Measurements from ENCODE around the gene TAOK1.

The TAOK1 gene

DNA sequence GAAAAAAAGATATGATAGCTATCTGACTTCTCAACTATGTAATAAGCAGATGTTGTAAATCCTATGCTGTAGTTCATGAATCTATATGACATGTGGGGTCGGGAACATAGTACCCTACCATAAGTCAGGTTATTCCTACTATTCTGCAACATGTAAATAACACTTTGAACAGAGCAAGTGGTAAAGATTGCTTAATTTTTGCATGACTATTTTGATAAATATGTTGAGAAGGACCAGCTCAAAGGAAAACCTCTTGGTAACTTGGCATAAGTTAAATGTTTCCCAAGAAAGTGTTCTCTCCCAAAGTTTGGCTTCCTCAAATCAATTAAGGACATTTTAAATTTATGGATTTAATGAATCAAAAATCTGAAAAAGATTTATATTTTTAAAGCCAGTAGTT lies 114.5 kb downstream of the TAOK1 start:
- no peak overlapping the region for H3K4me3 ChIP-seq (ENCODE audit: low read depth, low read length)
- TF ChIP-seq, protein P1, sequence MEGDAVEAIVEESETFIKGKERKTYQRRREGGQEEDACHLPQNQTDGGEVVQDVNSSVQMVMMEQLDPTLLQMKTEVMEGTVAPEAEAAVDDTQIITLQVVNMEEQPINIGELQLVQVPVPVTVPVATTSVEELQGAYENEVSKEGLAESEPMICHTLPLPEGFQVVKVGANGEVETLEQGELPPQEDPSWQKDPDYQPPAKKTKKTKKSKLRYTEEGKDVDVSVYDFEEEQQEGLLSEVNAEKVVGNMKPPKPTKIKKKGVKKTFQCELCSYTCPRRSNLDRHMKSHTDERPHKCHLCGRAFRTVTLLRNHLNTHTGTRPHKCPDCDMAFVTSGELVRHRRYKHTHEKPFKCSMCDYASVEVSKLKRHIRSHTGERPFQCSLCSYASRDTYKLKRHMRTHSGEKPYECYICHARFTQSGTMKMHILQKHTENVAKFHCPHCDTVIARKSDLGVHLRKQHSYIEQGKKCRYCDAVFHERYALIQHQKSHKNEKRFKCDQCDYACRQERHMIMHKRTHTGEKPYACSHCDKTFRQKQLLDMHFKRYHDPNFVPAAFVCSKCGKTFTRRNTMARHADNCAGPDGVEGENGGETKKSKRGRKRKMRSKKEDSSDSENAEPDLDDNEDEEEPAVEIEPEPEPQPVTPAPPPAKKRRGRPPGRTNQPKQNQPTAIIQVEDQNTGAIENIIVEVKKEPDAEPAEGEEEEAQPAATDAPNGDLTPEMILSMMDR (IDR thresholded peaks at IDR 0.05; ENCODE audit: borderline replicate concordance, insufficient read depth, low read depth, low read length): no peak

DNA sequence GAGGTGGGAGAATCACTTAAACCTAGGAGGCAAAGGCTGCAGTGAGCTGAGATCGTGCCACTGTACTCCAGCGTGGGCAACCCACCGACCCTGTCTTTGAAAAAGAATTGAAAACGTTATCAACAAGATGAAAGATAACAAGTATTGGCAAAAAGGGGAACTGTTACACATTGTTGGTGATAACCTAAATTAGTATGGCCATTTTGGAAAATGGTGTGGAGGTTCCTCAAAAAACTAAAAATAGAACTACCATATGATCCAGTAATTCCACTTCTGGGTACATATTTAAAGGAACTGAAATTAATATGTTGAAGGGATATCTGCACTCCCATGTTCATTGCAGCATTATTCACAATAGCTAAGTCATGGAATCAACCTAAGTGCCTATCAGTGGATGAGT lies 115.7 kb downstream of the TAOK1 start:
- no peak overlapping the region for H3K4me3 ChIP-seq (ENCODE audit: low read depth, low read length)
- TF ChIP-seq, protein P1 (IDR thresholded peaks at IDR 0.05; ENCODE audit: borderline replicate concordance, insufficient read depth, low read depth, low read length): no peak

DNA sequence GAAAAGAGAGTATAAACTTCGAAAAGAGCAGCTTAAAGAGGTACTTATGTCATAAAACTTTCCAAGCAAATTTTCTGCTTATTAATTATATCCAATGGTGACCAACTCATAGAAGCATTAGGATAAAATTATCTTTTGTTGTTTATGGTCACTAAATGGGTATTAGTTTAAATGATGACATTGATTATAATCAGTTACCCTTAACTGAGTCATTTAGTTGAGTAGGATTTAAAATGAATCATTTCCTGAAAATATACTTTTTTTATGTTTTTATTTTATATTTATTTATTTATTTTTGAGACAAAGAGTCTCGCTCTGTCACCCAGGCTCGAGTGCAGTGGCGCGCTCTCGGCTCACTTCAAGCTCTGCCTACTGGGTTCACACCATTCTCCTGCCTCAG lies 120.8 kb downstream of the TAOK1 start:
- TF ChIP-seq, protein P1 (IDR thresholded peaks at IDR 0.05; ENCODE audit: borderline replicate concordance, insufficient read depth, low read depth, low read length): no peak
- H3K4me3 ChIP-seq (ENCODE audit: low read depth, low read length): no peak overlapping the region

GRCh38 chr17:29514792-29515191 lies 124.6 kb downstream of the TAOK1 start:
- no peak overlapping the region for H3K4me3 ChIP-seq (ENCODE audit: low read depth, low read length)
- TF ChIP-seq, protein P1 (IDR thresholded peaks at IDR 0.05; ENCODE audit: borderline replicate concordance, insufficient read depth, low read depth, low read length): no peak

- H3K4me3 ChIP-seq (ENCODE audit: low read depth, low read length): no peak overlapping the region
- TF ChIP-seq, protein P1 (IDR thresholded peaks at IDR 0.05; ENCODE audit: borderline replicate concordance, insufficient read depth, low read depth, low read length): no peak
Observed at GRCh38 chr17:29518359-29518758, 128.2 kb downstream of the TAOK1 start.

DNA sequence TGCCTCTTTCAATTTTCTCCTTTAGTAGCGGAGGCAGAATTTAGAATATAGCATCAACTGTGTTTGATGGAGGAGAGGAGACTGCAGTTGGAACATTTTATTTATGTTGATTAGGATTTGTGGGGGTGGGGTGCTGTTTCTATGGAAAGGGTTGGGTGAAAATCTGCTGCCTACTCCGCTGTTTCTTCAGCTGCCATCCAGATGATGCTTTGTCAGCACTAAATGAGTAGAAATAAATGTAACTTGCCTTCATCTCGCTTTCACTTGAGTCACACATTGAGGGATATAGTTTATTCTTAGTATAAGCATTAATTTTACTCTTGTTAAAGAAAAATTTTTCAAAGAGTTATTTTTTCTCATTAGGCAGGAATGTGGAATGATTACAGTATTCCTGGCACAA lies 134.5 kb downstream of the TAOK1 start:
- no peak overlapping the region for H3K4me3 ChIP-seq (ENCODE audit: low read depth, low read length)

DNA sequence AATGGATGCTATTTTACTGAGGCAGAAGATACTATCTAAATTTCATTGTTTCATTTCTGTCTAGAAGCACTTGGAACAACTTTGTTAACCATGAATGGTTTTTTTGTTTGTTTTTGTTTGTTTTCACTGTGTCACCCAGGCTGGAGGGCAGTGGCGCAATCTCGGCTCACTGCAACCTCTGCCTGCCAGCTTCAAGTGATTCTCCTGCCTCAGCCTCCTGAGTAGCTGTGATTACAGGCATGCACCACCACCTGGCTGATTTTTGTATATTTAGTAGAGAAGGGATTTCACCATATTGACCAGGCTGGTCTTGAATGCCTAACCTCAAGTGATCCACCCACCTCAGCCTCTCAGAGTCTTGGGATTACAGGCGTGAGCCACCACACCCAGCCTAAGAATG lies 136.2 kb downstream of the TAOK1 start:
- TF ChIP-seq, protein P1 (IDR thresholded peaks at IDR 0.05; ENCODE audit: borderline replicate concordance, insufficient read depth, low read depth, low read length): no peak
- H3K4me3 ChIP-seq (ENCODE audit: low read depth, low read length): no peak overlapping the region

More for the DNA sequence above, 134.5 kb downstream of the TAOK1 start:
- TF ChIP-seq, protein P1 (IDR thresholded peaks at IDR 0.05; ENCODE audit: borderline replicate concordance, insufficient read depth, low read depth, low read length): no peak
